Stimulated activated CD4-positive, alpha-beta T cell treated with anti-CD3 and anti-CD28 coated beads, Interleukin-4, amount 100 ng/mL, for 4 hours (primary cell): Measurements from ENCODE around the gene XYLB.
A peak's percentile ranks its signal among the peaks of the same experiment; 100 is the strongest.
"Not testable (repeated sequence)": the region's sequence is repeated elsewhere in the genome, so short reads cannot be mapped to it uniquely, and the experiment has no call there.

Source experiments
- DNase-seq, 2 experiments: peaks; one replicate each; pipeline ENCODE4 v3.0.0-alpha.2; 2020

The XYLB gene

DNA sequence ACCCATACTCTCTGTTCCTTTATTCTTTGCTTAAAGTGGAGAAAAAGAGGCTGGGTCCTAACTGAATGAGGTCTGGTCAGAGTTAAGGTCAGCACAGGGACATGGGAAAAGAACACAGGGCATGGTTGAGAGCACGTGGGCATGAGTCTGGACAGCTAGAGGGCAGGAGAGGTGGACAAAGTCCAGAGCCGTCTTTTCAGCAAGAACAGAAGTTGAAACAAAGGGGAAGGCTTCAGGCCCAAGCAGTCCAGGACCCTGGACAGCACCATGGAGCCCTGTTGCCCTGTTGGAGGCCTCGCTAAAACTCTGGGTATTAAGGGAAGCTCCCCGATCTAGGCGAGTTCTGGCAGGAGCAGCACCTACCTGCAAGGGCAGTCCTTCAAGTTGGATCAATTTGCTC is 50.7 kb downstream of the XYLB start:
- no peak for DNase-seq

DNA sequence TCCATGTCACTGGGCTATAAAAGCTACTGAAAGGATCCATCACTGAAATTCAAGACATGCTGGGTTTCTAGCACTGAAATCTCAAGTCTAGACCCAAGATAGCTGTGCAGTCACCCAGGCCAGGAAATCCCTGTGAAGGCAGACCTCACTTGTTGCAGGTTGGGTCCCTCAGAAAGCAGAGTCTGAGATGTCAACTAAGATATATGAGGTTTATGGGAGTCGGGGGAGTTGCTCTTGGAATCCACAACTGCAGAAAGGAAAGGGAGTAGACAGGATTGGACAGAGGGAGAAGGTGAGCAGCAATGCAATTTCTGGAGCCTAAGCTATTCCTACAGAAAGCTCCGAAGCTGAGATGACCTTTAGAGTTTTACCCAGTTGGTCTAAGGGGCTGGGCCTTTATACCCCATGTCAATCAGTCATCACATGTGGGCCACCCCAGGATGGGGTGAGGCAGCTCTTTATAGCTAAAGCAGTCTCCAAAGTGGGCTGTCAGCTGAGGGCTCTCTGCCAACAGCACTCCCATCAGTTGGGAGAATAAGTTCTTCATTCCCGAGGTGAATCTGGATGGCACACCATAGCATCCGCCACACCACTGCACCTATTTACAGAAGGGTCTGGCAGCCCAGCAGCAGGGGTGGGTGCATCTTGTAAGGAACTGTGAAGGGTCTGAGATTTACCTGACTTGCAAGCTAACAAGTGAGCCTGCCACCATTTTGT is 54.8 kb downstream of the XYLB start:
- no peak for DNase-seq

DNA sequence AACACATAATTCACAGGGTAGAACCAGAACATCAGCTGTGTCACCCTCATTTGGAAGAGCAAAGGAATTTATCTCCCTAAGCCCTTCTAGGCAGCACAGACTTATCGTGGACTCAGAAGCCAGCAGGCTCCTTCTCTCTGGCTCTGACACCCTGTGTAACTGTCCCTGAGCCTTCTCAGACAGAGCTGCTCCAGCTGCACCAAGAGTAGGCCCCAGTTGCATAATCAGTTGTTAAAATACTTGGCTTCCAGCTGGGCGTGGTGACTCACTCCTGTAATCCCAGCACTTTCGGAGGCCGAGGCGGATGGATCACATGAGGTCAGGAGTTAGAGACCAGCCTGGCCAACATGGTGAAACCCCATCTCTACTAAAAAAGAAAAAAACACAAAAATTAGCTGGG is 57.7 kb downstream of the XYLB start:
- no peak for DNase-seq

DNA sequence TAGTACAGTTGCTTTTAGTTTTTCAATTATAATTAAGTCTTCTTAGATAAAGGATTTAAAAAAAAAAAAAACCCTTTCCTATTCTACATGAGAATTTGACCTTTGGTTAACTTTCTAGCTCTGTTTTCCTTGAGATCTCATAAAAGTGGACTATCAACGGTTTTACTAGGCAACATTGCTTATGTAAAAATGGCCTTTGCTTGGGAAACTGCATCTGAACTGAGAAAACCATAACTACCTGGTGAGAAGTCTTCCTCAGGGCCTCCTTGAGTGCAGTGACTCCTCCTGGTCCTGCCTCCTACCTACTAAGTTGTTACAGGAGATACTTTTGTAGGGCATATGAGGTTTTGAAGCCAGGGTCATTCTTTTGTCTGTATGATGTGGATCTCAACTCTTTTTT is 65.0 kb downstream of the XYLB start:
- no peak for DNase-seq

DNA sequence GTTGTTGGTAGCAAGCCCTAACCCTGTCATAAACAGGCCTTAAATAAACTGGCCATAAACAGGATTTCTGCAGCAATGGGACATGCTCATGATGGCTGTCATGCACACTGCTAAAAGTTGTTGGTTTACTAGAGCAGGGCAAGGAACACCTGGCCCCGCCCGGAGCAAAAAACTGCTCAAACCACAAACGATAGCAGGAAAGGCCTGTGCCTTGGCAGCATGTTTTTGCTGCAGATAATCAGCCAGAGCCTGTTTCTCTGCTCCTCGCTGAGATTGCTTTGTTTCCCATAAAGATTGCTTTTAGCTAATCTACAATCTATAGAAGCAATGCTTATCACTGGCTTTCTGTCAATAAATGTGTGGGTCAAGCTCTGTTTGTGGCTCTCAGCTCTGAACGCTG is 74.2 kb downstream of the XYLB start:
- not testable (repeated sequence) for DNase-seq

DNA sequence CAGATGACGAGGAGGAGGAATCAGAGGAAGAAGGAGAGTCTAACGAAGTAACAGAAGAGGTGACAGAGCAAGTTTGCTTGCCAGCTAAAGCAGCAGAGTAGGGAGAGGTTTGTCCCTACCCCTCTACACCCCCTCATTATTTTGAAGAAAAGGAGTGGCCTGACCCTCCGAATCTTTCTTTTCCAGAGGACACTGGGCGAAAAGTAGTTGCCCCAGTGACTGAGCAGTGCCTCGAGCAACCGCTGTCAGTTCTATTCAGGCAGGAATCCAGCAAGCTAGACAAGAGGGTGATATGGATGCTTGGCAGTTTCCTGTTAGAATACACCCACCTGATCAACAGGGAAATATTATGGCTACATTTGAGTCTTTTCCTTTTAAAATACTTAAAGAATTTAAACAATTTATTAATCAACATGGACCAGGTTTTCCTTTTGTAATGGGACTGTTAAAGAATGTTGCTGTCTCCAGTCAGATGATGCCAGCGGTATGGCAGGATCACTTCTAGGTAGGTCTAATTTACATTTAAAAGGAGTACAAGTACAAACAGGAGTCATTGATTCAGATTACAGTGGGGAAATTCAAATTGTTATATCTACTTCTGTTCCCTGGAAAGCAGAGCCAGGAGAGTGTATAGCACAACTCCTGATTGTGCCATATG is 75.2 kb downstream of the XYLB start:
- no peak for DNase-seq

DNA sequence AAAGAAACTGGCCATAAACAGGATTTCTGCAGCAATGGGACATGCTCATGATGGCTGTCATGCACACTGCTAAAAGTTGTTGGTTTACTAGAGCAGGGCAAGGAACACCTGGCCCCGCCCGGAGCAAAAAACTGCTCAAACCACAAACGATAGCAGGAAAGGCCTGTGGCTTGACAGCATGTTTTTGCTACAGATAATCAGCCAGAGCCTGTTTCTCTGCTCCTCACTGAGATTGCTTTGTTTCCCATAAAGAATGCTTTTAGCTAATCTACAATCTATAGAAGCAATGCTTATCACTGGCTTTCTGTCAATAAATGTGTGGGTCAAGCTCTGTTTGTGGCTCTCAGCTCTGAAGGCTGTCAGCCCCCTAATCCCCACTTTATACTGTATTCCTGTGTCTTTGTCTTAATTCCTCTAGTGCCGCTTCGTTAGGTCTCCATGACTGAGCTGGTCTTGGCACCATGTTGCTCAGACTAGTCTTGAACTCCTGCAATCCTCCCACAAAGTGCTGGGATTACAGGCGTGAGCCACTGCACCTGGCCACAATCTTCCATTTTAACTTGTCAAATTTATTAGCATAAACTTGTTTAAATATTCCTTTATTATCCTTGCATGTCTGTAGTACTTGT is 80.3 kb downstream of the XYLB start:
- DNase-seq = not testable (repeated sequence)

DNA sequence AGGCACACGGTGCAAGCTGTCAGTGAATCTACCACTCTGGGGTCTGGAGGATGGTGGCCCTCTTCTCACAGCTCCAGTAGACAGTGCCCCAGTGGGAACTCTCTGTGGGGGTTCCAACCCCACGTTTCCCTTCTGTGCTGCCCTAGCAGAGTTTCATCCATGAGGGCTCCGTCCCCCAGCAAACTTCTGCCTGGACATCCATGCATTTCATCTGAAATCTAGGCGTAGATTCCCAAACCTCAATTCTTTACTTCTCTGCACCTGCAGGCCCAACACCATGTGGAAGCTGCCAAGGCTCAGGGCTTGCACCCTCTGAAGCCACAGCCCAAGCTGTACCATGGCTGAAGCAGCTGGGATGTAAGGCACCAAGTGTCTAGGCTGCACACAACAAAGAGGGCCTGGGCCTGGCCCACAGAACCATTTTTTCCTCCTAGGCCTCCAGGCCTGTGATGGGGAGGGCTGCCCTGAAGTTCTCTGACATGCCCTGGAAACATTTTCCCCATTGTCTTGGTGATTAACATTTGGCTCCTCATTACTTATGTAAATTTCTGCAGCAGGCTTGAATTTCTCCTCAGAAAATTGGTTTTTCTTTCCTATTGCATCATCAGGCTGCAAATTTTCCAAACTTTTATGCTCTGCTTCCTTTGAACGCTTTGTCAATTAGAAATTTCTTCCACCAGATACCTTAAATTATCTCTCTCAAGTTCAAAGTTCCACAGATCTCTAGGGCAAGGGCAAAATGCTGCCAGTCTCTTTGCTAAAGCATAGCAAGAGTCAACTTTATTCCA is 86.5 kb downstream of the XYLB start:
- not testable (repeated sequence) for DNase-seq

DNA sequence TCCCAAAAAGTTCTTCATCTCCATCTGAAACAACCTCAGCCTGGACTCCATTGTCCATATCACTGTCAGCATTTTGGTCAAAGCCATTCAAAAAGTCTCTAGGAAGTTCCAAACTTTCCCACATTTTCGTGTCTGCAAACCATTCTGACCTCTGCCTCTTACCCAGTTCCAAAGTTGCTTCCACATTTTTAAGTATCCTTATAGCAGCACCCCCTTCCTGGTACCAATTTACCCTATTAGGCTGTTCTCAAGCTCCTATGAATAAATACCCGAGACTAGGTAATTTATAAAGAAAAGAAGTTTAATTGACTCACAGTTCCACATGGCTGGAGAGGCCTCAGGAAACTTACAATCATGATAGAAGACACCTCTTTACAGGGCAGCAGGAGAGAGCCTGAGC is 87.1 kb downstream of the XYLB start:
- DNase-seq = not testable (repeated sequence)

DNA sequence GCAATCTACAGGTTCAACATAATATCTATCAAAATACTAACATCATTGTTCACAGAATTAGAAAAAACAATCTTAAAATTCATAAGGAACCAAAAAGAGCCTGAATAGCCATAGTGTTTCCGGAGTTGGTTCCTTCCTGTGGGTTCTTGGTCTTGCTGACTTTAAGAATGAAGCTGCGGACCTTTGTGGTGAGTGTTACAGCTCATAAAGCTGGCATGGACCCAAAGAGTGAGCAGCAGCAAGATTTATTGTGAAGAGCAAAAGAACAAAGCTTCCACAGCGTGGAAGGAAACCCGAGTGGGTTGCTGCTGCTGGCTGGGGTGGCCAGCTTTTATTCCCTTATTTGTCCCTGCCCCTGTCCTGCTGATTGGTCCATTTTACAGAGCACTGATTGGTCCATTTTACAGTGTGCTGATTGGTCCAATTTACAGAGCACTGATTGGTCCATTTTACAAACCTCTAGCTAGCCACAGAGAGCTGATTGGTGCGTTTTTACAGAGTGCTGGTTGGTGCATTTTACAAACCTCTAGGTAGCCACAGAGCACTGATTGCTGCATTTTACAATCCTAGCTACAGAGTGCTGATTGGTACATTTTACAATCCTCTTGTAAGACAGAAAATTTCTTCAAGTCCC is 92.0 kb downstream of the XYLB start:
- DNase-seq = not testable (repeated sequence)

DNA sequence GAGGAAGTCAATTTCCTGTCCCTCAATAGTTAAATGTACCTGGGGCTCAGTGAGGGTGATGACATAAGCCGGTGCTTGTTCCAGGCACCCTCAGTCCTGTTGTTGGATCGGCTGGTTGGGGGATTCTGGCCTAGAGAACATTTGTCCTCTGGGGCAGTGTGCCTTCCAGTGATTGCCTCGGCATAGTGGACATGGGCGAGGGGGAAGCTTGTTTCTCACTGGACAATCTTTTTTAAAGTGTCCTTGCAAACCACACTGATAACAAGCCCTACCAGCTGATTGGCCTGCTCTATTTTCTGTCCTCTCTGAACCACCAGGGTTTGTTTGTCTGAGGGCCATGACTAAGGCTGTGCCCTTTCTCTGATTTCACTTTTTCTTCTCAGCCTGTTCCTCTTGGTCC is 96.6 kb downstream of the XYLB start:
- not testable (repeated sequence) for DNase-seq

DNA sequence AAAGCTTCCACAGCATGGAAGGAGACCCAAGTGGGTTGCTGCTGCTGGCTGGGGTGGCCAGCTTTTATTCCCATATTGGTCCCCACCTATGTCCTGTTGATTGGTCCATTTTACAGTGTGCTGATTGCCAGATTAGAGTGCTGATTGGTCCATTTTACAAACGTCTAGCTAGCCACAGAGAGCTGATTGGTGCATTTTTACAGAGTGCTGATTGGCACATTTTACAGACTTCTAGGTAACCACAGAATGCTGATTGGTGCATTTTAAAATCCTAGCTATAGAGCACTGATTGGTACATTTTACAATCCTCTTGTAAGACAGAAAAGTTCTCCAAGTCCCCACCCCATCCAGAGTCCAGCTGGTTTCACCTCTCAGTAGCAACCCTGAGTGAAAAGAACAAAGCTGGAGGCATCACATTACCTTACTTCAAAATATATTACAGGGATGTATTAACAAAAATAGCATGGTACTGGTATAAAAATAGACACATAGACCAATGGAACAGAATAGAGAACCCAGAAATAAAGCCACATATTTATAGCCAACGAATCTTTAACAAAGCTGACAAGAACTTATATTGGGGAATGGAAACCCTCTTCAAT is 99.6 kb downstream of the XYLB start:
- DNase-seq = no peak

DNA sequence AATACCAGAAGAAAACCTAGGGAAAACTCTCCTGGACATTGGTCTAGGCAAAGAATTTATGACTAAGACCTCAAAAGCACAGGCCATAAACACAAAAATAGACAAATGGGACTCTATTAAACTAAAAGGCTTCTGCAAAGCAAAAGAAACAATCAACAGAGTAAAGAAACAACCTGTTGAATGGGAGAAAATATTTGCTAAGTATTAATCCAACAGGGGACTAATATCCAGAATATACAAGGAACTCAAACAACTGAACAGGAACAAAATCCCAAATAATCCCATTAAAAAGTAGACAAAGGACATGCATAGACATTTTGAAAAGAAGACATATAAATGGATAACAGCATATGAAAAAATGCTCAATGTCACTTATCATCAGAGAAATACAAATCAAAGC is 100.2 kb downstream of the XYLB start:
- DNase-seq = no peak

DNA sequence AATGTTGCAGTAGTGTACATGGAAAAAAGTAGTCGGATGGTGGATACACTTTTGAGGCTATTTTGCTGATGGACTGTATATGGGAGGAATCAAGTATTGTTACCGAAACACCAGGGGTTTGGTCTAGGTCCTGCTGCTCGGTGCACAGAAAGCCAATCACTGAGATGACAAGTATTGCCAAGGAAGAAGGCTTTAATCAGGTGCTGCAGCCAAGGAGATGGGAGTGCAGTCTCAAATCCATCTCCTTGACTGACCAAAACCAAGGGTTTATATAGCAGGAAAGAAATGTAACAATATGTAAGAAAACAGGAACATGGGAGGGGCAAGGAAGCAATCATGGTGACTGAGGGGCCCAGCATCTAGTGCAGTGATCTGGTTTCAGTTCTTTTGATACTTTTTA is 104.3 kb downstream of the XYLB start:
- DNase-seq = no peak

DNA sequence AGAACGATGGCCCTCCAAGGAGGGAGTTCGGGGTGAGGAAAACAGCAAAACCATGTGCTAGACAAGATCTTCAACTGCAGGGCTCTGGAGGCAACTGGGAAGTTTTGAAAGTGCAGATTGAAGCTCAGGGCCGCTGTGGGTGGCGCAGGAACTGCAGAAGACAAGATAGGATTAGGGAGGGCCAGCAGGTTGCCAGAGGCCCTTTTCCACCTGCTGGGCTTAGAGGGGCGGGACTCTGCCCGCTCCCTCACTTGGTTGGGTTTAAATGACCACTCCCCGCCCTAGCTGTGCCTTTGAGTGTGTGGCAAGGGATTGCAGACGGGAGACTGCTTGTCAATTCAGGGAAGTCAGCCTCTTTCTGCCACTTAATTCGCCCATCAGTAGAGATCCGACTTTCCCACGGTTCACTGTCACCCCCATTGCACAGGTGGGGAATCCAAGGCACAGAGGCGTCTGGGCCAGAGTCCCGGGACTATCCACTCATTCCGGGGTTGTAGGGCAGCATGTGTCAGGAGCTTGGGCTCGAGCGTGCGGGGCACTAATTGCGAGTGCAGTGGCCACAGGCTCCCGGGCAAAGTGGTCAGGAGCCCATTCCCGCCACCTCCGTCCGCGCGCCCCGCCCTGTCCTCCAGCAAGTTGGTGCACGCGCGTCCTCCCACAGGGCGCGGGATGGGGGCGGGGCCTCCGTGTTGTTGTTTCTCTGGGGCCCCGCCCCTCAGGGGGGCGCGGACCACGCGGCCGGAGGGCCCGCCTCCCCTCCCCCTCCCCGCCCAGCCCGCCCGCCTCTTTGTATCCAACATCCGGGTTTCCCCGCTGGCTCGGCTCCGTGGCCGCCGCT is 106.7 kb downstream of the XYLB start, which contains the start of gene ACVR2B:
TSS of gene ACVR2B (plus strand) at position 816 of the 838 bp plus-strand sequence. CDS start 433 bp downstream, outside the sequence.
- peak; percentile 67 to 69 for DNase-seq

DNA sequence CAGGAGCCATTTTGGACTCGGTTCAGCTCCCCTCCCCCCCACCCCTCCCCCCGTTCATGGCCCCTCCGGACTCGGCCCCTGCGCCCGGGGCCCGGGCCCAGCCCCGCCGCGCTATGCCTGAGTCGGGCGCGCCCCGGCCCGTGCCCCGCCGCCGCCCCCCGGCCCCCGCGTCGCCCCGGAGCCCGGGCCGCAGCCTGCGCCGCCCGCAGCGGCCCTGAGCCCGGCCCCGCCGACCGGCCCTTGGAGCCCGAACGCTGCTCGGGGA is 107.3 kb downstream of the XYLB start:
- no peak for DNase-seq

DNA sequence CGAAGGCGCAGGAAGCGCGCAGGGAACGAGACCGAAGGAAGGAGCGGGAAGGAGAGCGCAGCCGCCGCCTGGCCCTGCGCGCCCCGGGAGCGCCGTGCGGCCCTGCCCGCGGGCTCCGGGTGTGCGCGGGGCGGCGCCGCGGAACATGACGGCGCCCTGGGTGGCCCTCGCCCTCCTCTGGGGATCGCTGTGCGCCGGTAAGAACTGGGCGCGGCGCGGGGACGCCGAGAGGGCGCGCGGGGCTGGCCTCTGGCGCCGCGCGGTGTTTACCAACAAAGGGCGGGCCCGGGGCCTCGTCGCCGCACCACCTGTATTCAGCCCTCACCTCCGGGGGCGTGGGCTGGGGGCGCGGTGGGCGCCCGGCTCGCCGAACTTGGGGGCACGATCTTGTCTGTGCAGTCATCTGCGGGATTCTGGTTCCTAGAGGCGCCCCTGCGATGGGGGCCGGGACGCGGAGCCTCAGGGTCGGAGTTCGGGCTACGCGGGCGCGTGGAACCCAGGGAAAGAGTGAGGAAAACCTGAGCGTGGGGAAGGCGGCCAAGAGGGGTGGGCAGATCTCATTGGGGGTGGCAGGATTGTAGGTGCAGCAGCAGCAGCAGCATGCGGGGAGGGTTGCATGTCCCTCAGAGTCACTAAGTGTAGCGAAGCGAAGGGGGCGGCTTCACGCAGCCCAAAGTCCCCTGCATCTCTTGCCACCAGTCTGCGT is 107.7 kb downstream of the XYLB start:
- DNase-seq = peak in 1 of 2 experiments; percentile 23

DNA sequence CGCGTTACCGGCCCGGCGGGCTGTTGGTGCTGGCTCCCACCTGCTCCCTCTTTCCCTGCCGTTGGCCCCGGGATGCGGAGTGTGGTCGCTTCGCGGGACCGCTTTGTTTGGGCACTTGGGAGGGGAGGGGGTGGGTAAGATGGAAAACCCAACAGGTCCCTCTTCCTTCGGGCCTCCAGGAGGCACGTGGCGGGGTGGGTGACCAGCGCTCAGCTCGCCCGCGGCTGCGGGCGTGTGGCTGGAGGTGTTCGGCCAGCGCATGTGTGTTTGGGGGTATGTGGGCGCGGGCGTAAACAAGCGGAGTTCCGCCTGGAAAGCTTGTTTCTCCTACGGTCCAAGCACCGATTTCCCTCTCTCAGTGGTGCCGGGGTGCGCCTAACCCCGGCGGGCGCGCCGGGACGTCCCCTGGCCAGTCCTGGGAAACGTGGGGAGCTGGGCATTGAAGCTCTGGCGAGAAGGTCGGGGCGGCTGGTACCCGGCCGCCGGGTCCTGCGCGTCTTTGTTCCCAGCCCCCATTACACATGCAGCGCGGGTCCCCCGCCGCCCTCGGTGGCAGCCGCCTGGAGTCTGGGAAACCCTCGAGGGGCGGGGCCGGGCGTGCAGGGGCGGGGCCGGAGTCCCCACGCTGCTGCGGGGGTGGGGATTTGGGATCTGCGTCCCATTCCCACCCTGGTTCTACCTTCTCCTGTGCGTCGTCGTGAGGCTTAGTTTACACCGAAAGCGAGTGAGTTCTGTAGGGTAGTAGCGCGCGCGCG is 108.5 kb downstream of the XYLB start:
- peak; percentile 10 to 35 for DNase-seq

DNA sequence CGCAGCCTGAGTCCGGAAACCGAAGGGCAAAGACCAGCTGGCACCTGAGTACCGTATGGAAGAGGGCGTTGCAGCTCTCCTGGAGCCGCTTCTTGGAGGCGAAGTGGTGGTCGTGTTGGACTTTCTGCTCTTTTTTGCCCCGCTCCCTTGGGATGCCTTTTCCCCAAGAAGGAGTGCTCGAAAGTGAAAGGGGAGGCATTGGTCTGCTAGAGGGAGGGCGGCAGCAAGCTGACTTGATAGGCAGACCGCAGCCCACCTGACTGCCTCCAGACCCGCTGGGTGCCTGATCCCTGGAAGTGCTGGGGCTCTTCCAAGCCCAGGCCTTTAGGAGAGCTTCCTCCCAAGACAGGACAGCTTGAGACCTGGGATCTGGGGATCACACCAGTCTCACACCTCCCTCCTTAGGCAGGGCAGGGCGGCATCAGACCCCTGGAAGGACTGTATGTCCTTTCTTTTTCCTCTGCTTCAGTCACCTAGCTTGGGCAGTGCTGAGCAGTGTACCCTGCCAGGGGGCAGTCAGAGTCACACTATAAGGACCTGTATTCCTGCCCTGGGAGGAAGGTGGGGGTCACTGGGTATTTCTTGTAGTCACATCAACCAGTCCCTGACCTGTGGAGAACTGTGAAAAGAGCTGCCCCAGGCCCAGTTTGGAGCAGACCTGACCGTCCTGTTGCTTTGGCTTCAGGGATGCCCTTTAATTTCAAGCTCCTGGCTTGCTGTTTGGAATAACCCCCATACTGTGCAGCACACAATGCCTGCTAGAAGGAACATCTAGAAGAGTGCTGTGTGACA is 109.2 kb downstream of the XYLB start:
- DNase-seq = no peak
